ENCODE results near the gene ZIC2.

Gene ZIC2

DNA sequence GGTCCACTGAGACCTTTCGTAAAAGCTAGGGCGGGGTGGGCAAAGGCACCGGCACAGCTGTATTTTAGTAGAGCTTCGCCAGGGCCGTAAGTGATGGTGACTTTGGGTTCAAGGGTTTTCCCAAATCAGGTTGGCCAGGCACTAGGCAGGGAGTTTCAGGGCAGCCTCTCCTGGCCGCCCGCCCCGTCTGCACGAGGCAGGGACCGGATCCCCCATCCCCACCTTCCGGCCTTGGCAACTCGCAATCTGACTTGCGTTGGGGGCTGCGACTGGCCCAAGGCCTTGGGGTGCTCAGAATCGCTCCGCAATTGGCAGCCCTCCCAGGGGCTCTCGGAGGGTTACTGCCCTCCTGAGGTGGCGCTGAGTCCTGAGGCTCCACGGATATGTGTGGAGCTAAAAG, 6.0 kb upstream of the ZIC2 start:
- FAIRE-seq = no peak

DNA sequence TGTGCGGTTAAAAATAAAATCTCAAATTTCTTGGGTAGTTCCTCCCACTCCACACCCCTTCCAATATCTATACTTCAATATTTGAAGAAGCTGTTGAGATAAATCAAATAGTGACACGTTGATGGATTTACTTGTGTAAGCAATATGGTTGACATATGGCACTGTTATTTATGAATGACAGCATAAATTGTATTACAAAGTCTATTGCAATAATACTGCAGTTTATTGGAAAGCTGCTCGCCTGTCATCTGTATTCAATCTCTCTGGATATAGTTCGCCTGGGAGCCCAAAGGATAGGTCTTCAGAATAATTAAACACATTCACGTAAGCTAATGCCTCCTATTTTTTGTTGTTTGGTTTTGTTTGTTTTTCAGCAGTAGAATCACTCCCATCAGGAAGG, 5.0 kb upstream of the ZIC2 start:
- no peak for FAIRE-seq

- no peak for FAIRE-seq
Measured at GRCh38 chr13:99977334-99977911, 4.2 kb upstream of the ZIC2 start.

GRCh38 chr13:99977912-99978798, 3.4 kb upstream of the ZIC2 start:
- no peak for FAIRE-seq

DNA sequence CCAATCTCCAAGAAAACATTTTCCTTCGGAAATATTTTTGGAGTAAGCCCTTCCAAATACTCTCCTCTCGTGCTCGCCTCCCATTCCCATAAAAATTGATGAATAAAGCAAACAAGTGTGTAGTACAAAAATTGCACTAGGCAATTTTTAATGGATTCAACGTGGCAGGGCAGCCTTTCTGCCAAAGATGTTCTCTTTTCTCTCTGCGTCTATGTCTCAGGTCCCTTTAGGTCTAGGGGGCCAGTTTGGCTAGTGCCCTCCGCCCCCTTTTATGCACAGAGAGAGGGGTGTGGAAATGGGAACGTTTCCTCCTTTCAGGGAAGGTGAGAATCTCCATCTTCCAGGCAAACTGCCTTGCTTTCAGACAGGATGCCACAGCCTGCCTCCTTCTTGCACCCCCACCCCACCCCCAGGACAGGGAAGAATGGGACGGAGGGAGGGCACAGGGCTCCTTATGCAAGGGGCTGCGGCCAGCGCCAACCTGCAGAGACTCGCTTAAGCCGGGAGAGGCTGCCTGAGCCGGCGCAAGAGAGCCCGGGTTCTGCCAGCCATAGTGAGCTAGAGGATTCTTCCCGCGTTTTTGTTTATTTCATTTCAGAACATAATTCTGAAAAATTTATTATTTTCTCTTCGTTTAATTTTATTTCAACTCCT, 2.7 kb upstream of the ZIC2 start:
- no peak for FAIRE-seq

- no peak for FAIRE-seq
Measured at GRCh38 chr13:99979453-99980200, 2.0 kb upstream of the ZIC2 start.

- FAIRE-seq = no peak
Measured at GRCh38 chr13:99980201-99980823, 1.3 kb upstream of the ZIC2 start.

GRCh38 chr13:99980824-99981734, 505 bp upstream of the ZIC2 start:
- FAIRE-seq = no peak

DNA sequence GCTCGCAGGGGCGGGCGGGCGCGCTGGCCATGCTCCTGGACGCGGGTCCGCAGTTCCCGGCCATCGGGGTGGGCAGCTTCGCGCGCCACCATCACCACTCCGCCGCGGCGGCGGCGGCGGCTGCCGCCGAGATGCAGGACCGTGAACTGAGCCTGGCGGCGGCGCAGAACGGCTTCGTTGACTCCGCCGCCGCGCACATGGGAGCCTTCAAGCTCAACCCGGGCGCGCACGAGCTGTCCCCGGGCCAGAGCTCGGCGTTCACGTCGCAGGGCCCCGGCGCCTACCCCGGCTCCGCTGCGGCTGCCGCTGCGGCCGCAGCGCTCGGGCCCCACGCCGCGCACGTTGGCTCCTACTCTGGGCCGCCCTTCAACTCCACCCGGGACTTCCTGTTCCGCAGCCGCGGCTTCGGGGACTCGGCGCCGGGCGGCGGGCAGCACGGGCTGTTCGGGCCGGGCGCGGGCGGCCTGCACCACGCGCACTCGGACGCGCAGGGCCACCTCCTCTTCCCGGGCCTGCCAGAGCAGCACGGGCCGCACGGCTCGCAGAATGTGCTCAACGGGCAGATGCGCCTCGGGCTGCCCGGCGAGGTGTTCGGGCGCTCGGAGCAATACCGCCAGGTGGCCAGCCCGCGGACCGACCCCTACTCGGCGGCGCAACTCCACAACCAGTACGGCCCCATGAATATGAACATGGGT, 599 bp downstream of the ZIC2 start:
- FAIRE-seq = no peak

GRCh38 chr13:99982731-99983498, 1.3 kb downstream of the ZIC2 start:
- no peak for FAIRE-seq

DNA sequence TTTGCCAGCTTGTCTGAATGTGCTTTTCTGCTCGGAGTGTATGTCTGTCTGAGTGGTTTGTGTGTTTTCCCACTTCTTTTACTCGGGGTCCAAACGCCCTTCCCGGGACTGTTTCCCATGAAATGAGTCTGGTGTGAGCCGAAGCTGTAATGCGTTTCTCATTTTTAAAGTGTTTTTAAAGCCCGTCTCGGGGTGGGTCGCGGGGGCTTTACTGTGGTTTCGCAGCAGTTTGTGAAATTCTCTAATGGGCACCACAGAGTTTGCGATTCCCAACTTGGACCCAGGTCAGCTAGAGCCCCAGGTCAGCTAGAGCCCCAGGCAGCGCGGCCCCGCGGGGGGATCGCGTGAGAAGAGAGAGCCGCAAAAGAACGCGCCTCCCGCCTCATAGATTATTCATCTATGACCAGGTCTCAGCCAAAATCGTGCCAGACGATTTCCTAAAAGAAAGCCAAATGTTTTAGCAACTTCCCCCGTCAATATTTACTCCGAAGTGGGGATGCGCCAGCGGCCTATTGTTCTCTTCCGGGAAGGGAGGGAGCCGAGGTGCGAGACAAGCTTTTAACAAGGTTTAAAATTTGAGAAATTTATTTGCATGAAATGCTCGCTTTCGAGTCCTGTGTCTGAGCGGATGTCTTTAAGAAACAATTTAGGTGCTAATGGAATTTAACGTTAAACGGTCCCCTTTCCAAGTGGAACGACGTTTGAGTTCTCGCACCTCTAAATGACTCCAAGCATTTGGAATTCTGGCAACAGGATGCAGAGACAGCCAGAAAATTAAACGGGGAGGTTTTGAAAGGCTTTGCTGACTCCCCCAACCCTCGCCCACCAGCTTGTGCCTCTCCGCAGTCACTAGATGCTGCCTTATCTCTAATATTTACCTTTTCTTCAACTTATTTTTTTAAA, 2.2 kb downstream of the ZIC2 start:
- FAIRE-seq = no peak

DNA sequence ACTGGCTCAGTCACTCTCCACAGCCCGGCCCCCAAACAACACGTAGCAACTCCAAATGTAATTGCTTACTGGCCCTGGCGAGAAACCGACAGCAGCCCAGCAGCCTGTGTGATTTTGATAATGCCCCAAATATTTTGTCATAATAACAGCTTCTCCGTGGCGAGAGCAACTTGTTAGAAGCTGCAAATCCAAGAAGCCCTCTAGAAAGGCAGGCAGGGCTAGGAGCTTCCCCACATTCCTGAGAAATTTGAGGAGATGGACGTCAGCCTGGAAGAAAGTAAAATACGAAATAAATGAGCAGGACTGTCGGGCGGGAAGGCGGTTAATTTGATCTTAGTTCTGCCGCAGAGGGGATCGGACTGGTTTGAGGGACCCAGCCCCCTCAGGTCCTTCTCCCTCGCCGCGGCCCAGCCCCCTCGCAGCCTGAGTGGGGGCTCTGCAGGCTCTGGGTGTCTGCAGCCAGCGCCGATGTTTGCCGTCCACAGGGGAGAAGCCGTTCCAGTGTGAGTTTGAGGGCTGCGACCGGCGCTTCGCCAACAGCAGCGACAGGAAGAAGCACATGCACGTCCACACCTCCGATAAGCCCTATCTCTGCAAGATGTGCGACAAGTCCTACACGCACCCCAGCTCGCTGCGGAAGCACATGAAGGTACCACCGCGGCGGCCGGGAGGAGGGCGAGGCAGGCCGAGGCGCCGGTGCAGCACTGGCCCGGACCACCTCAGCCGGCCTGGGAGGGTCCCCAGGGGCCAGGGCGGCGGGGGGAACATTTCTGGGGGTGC, 3.1 kb downstream of the ZIC2 start:
- no peak for FAIRE-seq

- FAIRE-seq = no peak
Measured at GRCh38 chr13:99985241-99985874, 3.8 kb downstream of the ZIC2 start.

GRCh38 chr13:99985886-99986527, 4.4 kb downstream of the ZIC2 start:
- no peak for FAIRE-seq

DNA sequence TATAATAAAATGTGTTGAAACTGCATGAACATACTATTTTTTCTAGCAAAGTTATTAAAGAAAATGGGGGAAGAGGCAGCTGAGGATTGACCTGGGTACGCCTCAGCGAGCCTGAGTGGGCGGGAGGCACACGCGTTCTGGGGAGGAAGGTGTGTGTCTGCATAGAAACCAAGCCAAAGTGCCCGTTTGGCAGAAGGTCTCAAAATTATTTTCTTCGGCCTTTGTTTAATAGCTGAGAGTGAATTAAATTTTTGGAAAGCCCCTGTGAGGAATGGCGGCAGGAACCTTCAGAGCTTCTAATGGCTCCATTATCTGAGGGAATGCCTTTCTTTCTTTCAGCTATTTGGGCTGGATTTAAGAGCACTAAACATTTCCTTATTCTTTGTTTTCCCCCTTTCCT, 5.2 kb downstream of the ZIC2 start:
- FAIRE-seq = no peak

DNA sequence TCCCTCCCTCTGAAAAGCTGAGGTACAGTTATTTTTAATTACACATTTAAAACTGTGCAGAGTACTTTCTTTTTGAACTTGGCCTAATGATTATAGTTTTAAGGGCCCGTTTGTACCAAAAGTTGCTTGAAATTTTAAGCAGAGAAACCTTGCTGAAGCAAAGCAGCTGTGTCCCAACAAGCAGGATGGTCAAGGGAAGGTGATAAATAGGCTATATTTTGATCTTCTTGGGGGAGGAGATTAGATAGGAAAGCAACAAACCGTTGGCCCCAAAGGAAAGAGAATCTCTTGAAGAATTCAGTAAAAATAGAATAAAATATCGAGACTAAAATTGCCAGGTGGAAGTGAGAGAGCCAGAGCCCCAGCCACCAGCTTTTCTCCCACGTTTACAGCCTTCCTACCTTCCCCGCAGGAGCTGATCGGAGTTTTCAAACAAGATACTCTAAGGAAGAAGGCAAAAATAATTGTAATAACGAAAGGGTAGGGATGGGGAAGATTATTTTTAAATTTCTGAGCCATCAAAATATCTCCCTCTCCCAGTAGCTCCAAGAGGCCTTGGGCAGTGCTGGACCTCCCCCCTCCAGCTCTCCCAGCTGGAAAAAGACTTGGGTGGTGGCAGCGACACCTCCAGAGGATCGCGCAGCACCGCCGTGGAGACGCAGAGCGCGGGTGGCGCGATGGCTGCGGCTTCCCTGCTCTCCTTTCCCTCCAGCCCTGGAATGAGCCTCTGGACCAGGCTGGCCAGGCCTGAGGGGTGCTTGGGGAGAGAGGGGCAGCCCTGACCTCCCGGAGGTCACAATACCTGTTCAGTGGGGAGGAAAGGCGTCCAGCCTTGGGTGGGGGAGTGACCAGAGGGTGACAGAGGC, 5.8 kb downstream of the ZIC2 start:
- FAIRE-seq = no peak

Measured in islet of Langerhans (tissue), 1 donor.